ENCODE data around the gene USP35. TPM values are rescaled to one million over a fixed set of nuclear protein-coding genes. Genes with fewer than 3 reads are reported as not detected.
A peak's percentile ranks its signal among the peaks of the same experiment; 100 is the strongest.

The USP35 gene
- total and polyA plus RNA-seq, 2 donors (not counting 1 experiment from before 2014, with no cell fraction given): 4.6 to 13.0 TPM

- H3K27ac ChIP-seq (ENCODE audit: insufficient read depth, low read length): no peak overlapping the region
Observed at GRCh38 chr11:78151804-78152203, 36.9 kb upstream of the USP35 start.

GRCh38 chr11:78156127-78156844, 32.4 kb upstream of the USP35 start:
- Histone ChIP-seq H3K9ac (ENCODE audit: insufficient read depth, low read length) (no peak overlapping the region), H3K27me3 (ENCODE audit: control insufficient read depth, insufficient read depth, low read length) (no peaks in the 10 kb centered on the region), H3K9me3 (ENCODE audit: control insufficient read depth, insufficient read depth, low read depth, low read length) (no peaks in the 10 kb centered on the region), H3K27ac (ENCODE audit: insufficient read depth, low read length) (no peak overlapping the region), H3K36me3 (ENCODE audit: control insufficient read depth, insufficient read depth, low read length) (no peaks in the 10 kb centered on the region), H4K20me1 (ENCODE audit: control insufficient read depth, extremely low read depth, insufficient read depth, low read length) (no peaks in the 10 kb centered on the region), H2AFZ (ENCODE audit: low read length) (no peak overlapping the region), H3K4me2 (ENCODE audit: extremely low read depth, insufficient read depth, low read length) (no peak overlapping the region), H3K4me1 (ENCODE audit: control insufficient read depth, extremely low read depth, insufficient read depth, low read length) (no peaks in the 10 kb centered on the region), H3K79me2 (ENCODE audit: control insufficient read depth, insufficient read depth, low read length) (no peaks in the 10 kb centered on the region), H3K4me3 (replicated peaks in 1 of 4; ENCODE audit: control extremely low read depth in 1 of 4, insufficient read depth in 1 of 4, low read depth in 3 of 4, low read length in 4 of 4) (no peak overlapping the region)
- DNase-seq (ENCODE audit: low read depth in 2 of 2): peak in 1 of 2 donors; percentile 41
- TF ChIP-seq EZH2 (IDR thresholded peaks at IDR 0.05; ENCODE audit: low read length, missing control alignments): no peak
- TF ChIP-seq, protein P1, sequence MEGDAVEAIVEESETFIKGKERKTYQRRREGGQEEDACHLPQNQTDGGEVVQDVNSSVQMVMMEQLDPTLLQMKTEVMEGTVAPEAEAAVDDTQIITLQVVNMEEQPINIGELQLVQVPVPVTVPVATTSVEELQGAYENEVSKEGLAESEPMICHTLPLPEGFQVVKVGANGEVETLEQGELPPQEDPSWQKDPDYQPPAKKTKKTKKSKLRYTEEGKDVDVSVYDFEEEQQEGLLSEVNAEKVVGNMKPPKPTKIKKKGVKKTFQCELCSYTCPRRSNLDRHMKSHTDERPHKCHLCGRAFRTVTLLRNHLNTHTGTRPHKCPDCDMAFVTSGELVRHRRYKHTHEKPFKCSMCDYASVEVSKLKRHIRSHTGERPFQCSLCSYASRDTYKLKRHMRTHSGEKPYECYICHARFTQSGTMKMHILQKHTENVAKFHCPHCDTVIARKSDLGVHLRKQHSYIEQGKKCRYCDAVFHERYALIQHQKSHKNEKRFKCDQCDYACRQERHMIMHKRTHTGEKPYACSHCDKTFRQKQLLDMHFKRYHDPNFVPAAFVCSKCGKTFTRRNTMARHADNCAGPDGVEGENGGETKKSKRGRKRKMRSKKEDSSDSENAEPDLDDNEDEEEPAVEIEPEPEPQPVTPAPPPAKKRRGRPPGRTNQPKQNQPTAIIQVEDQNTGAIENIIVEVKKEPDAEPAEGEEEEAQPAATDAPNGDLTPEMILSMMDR (conservative IDR thresholded peaks at IDR 0.05 in 1 of 2, IDR thresholded peaks at IDR 0.05 in 1 of 2; ENCODE audit: low read depth in 1 of 2, low read length in 2 of 2): no peak

More at GRCh38 chr11:78151804-78152203, 36.9 kb upstream of the USP35 start:
- Histone ChIP-seq H3K27me3 (ENCODE audit: control insufficient read depth, insufficient read depth, low read length) (no peaks in the 10 kb centered on the region), H3K79me2 (ENCODE audit: control insufficient read depth, insufficient read depth, low read length) (no peaks in the 10 kb centered on the region), H4K20me1 (ENCODE audit: control insufficient read depth, extremely low read depth, insufficient read depth, low read length) (no peaks in the 10 kb centered on the region), H2AFZ (ENCODE audit: low read length) (no peak overlapping the region), H3K4me2 (ENCODE audit: extremely low read depth, insufficient read depth, low read length) (no peak overlapping the region), H3K36me3 (ENCODE audit: control insufficient read depth, insufficient read depth, low read length) (no peaks in the 10 kb centered on the region), H3K9ac (ENCODE audit: insufficient read depth, low read length) (no peak overlapping the region), H3K4me1 (ENCODE audit: control insufficient read depth, extremely low read depth, insufficient read depth, low read length) (no peaks in the 10 kb centered on the region), H3K4me3 (replicated peaks in 1 of 4; ENCODE audit: control extremely low read depth in 1 of 4, insufficient read depth in 1 of 4, low read depth in 3 of 4, low read length in 4 of 4) (no peak overlapping the region), H3K9me3 (ENCODE audit: control insufficient read depth, insufficient read depth, low read depth, low read length) (no peaks in the 10 kb centered on the region)
- no peak for DNase-seq (ENCODE audit: low read depth in 2 of 2)
- TF ChIP-seq, protein P1 (conservative IDR thresholded peaks at IDR 0.05 in 1 of 2, IDR thresholded peaks at IDR 0.05 in 1 of 2; ENCODE audit: low read depth in 1 of 2, low read length in 2 of 2): no peak

- Histone ChIP-seq H3K4me3 (replicated peaks in 1 of 4; ENCODE audit: control extremely low read depth in 1 of 4, insufficient read depth in 1 of 4, low read depth in 3 of 4, low read length in 4 of 4) (no peak overlapping the region), H3K4me1 (ENCODE audit: control insufficient read depth, extremely low read depth, insufficient read depth, low read length) (no peaks in the 10 kb centered on the region), H4K20me1 (ENCODE audit: control insufficient read depth, extremely low read depth, insufficient read depth, low read length) (no peaks in the 10 kb centered on the region), H3K79me2 (ENCODE audit: control insufficient read depth, insufficient read depth, low read length) (no peaks in the 10 kb centered on the region), H2AFZ (ENCODE audit: low read length) (no peak overlapping the region), H3K4me2 (ENCODE audit: extremely low read depth, insufficient read depth, low read length) (no peak overlapping the region), H3K9ac (ENCODE audit: insufficient read depth, low read length) (no peak overlapping the region), H3K9me3 (ENCODE audit: control insufficient read depth, insufficient read depth, low read depth, low read length) (no peaks in the 10 kb centered on the region), H3K36me3 (ENCODE audit: control insufficient read depth, insufficient read depth, low read length) (no peaks in the 10 kb centered on the region), H3K27me3 (ENCODE audit: control insufficient read depth, insufficient read depth, low read length) (no peaks in the 10 kb centered on the region), H3K27ac (ENCODE audit: insufficient read depth, low read length) (no peak overlapping the region)
- TF ChIP-seq, protein P1 (conservative IDR thresholded peaks at IDR 0.05 in 1 of 2, IDR thresholded peaks at IDR 0.05 in 1 of 2; ENCODE audit: low read depth in 1 of 2, low read length in 2 of 2): no peak
- TF ChIP-seq EZH2 (IDR thresholded peaks at IDR 0.05; ENCODE audit: low read length, missing control alignments): no peak
- DNase-seq (ENCODE audit: low read depth in 2 of 2): peak in 1 of 2 donors; percentile 24
Observed at GRCh38 chr11:78158987-78159652, 29.6 kb upstream of the USP35 start.

Data from fibroblast of lung (primary cell).